Activated CD4-positive, alpha-beta T cell treated with anti-CD3 and anti-CD28 coated beads, Interleukin-2, amount 50 U/mL, for 24 hours (primary cell): ENCODE data around the gene SMG9.
A peak's percentile ranks its signal among the peaks of the same experiment; 100 is the strongest.

Experiments used
- DNase-seq, 2 donors: peaks; one replicate each; pipeline ENCODE4 v3.0.0-alpha.2; 2020; ENCODE audit warnings: low read depth in 1 of 2, low spot score in 1 of 2

The SMG9 gene, protein sequence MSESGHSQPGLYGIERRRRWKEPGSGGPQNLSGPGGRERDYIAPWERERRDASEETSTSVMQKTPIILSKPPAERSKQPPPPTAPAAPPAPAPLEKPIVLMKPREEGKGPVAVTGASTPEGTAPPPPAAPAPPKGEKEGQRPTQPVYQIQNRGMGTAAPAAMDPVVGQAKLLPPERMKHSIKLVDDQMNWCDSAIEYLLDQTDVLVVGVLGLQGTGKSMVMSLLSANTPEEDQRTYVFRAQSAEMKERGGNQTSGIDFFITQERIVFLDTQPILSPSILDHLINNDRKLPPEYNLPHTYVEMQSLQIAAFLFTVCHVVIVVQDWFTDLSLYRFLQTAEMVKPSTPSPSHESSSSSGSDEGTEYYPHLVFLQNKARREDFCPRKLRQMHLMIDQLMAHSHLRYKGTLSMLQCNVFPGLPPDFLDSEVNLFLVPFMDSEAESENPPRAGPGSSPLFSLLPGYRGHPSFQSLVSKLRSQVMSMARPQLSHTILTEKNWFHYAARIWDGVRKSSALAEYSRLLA

GRCh38 chr19:43754503-43755255 lies at the start of gene SMG9:
SMG9 (minus strand) TSS chr19:43754962; CDS start chr19:43750741, 4,221 bp downstream.
- peak; percentile 98 for DNase-seq

- no peak for DNase-seq
These were observed 49.7 kb upstream of the SMG9 start for GRCh38 chr19:43804432-43804831.

GRCh38 chr19:43802216-43802951 lies 47.6 kb upstream of the SMG9 start, which contains the start of gene LYPD5:
LYPD5 (minus strand) TSS chr19:43802447; CDS start chr19:43802380, 67 bp downstream.
- DNase-seq, result no peak

DNA sequence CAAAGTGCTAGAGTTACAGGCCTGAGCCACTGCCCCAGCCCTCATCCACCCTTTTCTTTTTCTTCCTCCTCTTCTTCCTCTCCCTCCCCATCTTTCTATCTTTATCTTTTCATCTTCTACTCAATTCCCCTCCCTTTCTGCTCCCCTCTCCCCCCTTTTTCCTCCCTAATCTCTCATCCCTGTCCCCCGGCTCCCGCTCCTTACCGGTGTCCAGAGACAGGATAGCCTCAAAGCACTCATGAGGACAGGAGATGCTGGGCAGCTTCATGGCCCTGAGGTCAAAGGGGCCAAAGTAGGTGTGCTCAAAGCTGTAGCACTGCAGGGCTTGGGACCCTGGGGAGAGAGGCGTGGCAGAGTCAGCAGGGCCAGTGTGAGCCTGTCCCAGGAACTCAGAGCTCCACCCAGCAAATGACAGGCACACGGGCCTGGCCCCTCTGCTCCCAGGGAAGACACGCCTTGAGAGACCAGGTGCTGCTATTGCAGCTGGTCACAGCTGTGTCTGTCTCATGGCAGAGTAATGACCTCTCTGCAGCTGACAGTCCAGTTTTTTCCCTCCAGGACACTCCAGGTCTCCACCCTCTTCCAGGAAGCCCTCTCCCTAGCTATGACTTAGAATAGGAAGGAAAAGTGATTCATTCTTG lies 44.9 kb upstream of the SMG9 start:
- DNase-seq, result no peak

GRCh38 chr19:43798546-43799409 lies 44.0 kb upstream of the SMG9 start:
- DNase-seq, result peak; percentile 36 to 46

DNA sequence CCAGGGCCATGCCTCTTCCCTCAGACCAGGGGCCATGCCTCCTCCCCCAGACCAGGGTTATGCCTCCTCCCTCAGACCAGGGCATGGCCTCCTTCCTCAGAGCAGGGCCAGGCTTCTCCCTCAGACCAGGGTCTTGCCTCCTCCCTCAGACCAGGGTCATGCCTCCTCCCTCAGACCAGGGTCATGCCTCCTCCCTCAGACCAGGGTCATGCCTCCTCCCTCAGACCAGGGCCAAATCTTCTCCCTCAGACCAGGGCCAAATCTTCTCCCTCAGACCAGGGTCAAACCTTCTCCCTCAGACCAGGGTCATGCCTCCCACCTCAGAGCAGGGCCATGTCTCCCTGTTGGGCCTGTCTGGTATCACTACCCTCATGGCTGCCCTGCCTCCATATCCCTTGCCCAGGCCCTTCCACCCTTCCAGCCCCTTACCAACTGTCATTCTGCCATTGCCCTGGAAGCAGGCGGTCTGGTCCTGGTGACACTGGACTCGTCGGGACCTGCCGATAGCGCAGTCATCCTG lies 43.3 kb upstream of the SMG9 start:
- no peak for DNase-seq

DNA sequence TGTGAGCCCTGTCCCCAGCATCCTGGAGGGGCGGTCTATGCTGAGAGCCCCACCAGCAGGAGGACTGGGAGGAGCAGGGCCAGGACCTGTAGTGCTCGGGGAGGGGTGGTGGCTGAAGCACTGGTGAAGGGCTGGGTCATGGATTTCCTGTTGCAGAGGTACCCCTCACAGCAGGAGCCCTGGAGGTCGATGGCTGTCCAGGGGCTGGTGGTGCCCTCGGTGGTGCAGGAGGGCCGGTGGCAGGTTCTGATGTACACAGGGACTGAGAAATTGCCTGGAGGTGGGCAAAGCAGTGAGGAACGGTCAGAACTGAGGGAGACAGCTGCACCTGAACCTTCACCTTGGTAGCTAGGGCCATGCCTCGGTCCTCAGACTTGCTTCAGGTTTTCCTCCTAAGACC lies 42.8 kb upstream of the SMG9 start:
- no peak for DNase-seq

DNA sequence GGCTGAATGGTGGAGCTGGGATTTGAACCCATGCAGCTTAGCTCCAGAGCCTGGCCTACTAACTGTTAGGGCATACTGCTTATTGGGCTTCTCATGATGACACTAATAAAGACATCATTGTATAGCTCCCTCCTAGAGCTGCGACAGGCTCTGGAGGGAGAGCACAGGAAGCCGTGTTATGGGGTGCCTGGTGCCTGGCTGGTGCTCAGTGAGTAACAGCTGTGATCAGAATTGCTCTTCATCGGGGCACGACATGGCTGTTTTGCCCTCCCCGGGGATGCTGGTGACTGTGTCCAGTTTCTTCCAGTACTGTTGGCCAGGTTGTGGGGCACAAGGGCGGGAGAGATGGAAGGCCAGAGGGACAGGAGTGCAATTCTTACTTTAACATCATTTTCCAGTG lies 42.4 kb upstream of the SMG9 start:
- no peak for DNase-seq

GRCh38 chr19:43790587-43790986 lies 35.8 kb upstream of the SMG9 start:
- no peak for DNase-seq

DNA sequence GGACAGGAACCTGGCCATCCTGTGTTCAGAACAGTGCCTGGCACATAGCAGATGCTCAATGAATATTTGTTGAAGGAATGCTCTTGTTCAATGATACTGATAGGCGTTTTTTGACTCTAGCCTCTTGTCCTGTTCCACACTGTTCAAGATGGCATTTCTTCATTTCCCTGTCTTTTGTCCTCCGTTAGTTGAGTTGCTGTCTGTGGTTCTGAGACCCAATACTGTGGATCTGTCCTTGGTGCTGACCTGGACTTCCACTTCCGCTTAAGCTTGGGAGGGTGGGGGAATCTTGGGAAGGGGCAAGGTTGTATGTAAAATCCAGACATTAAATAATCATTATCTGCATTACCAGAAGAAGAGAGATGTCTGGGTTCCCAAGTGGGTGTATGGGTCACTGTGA lies 34.3 kb upstream of the SMG9 start:
- no peak for DNase-seq

- no peak for DNase-seq
These were observed 31.9 kb upstream of the SMG9 start for GRCh38 chr19:43786665-43787064.

DNA sequence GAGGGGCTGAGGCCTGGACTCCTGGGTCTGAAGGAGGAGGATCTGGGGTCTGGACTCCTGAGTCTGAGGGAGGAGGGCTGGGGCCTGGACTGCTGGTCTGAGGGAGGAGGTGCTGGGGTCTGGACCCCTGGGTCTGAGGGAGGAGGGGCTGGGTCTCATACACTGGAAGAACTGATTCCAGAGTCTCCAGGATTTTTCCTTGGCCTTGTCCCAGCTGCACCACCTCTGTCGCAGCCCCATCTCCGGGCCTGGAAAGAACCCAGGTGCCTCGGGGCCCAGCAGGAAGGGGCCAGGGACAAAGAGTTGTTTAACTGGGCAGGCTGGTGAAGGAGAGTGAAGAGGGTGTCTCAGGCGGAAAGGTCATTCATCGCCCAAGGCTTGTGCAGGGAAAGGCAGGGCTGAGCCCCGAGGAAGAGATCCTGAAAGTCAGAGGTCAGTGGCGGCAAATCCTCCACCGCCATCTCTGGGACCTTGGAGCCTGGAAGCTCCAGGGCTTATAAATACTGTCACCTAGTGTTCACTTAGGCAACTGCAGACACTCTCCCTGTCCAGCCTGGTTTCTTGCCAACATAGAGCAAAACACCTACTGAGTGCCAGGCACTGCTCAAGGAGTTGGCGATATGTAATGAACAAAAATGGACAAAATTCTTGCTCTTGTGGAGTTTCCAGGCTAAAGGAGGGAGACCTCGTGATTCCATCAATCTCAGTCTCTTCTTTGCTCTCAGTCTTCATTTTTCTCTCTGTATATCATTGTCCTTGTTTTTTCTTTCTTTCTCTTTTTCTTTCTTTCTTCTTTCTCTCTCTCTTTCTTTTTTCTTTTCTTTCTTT lies 30.4 kb upstream of the SMG9 start:
- DNase-seq, result peak in 1 of 2 donors; percentile 46

- peak in 1 of 2 donors; percentile 49 for DNase-seq
These were observed 29.6 kb upstream of the SMG9 start for GRCh38 chr19:43784241-43784980.

- DNase-seq, result no peak
These were observed 28.9 kb upstream of the SMG9 start for GRCh38 chr19:43783636-43784035.

GRCh38 chr19:43782689-43783231 lies 28.0 kb upstream of the SMG9 start:
- DNase-seq, result no peak

GRCh38 chr19:43782311-43782660 lies 27.5 kb upstream of the SMG9 start:
- DNase-seq, result no peak

GRCh38 chr19:43781630-43782310 lies 27.0 kb upstream of the SMG9 start:
- no peak for DNase-seq
